B cell (primary cell): ENCODE results near the gene FAM3D. TPM values are rescaled to one million over a fixed set of nuclear protein-coding genes. Genes with fewer than 3 reads are reported as not detected.

Source experiments
- ATAC-seq: fragments of 200-7000 bp; cut with Tn5 transposase; one replicate; pipeline ENCODE4 v1.10.0; 2021; ENCODE audit warnings: low read depth, mild to moderate bottlenecking, moderate number of reproducible peaks, moderate library complexity
- CTCF ChIA-PET: fragments of 350-600 bp; sonication (Branson Sonifier 250); formaldehyde crosslinking; loops from one replicate; lab custom pipeline; 2021; ENCODE audit warnings: antibody characterized with exemption, inconsistent platforms; lab: Charles Lee
- POLR2A ChIA-PET: fragments of 350-600 bp; sonication (Branson Sonifier 250); formaldehyde crosslinking; loops from one replicate; lab custom pipeline; 2021; ENCODE audit warnings: antibody characterized with exemption; lab: Charles Lee
- DNase-seq: peaks from one replicate; pipeline ENCODE4 v3.0.0; 2013
- H2AFZ ChIP-seq: 2 replicates; pipeline ENCODE4 v1.6.1; 2012; ENCODE audit warnings: mild to moderate bottlenecking, low read depth, low read length; ENCODE audit not compliant: insufficient read depth, poor library complexity, severe bottlenecking
- H3K27ac ChIP-seq, 2 donors: 1 replicate in 1 of 2; 2 replicates in 1 of 2; pipeline ENCODE4 v1.5.1; 2012 to 2013; ENCODE audit warnings: low read length in 2 of 2, mild to moderate bottlenecking in 2 of 2, moderate library complexity in 1 of 2
- H3K27me3 ChIP-seq, 4 experiments: fragments of 200-600 bp in 1 of 4; sonication (generic) in 1 of 4; replicated peaks in 1 of 4; 1 replicate in 2 of 4; 2 replicates in 2 of 4; pipeline versions ENCODE4 v1.6.1 to v1.7.0; 2013 to 2016; ENCODE audit warnings: low read length in 3 of 4, mild to moderate bottlenecking in 2 of 4, mixed read lengths in 1 of 4, moderate library complexity in 1 of 4; ENCODE audit not compliant: insufficient read depth in 4 of 4, control insufficient read depth in 3 of 4; ENCODE audit errors: control extremely low read depth in 1 of 4
- H3K36me3 ChIP-seq, 2 experiments: replicated peaks in 1 of 2; 1 replicate in 1 of 2; 2 replicates in 1 of 2; pipeline versions ENCODE4 v1.6.1 to v1.7.1; 2013; ENCODE audit warnings: low read length in 1 of 2; ENCODE audit not compliant: insufficient read depth in 2 of 2, control insufficient read depth in 1 of 2; ENCODE audit errors: control extremely low read depth in 1 of 2, extremely low read depth in 1 of 2
- H3K4me1 ChIP-seq, 2 donors: fragments of 200-600 bp in 1 of 2; sonication (generic) in 1 of 2; 1 replicate in 1 of 2; 2 replicates in 1 of 2; pipeline versions ENCODE4 v1.5.1 to v1.6.1; 2013 to 2017; ENCODE audit warnings: low read length in 2 of 2; ENCODE audit not compliant: control insufficient read depth in 2 of 2, insufficient read depth in 2 of 2
- H3K4me2 ChIP-seq: replicated peaks from 2 replicates; pipeline ENCODE3; 2012; ENCODE audit warnings: mild to moderate bottlenecking, low read depth, low read length; ENCODE audit not compliant: poor library complexity, severe bottlenecking
- H3K4me3 ChIP-seq, 5 experiments: fragments of 200-600 bp in 1 of 5; sonication (generic) in 1 of 5; 1 replicate in 3 of 5; 2 replicates in 2 of 5; pipeline versions ENCODE4 v1.5.1 to v1.7.0; 2011 to 2016; ENCODE audit warnings: low read length in 4 of 5, mild to moderate bottlenecking in 4 of 5, low read depth in 2 of 5, control low read depth in 1 of 5, moderate library complexity in 1 of 5; ENCODE audit not compliant: insufficient read depth in 1 of 5; ENCODE audit errors: control extremely low read depth in 1 of 5, extremely low read depth in 1 of 5
- H3K79me2 ChIP-seq: fragments of 200-600 bp; sonication (generic); one replicate; pipeline ENCODE4 v1.6.0; 2016; ENCODE audit warnings: low read length; ENCODE audit not compliant: control insufficient read depth, insufficient read depth
- H3K9ac ChIP-seq: fragments of 200-600 bp; sonication (generic); 2 replicates; pipeline ENCODE4 v1.6.1; 2017; ENCODE audit warnings: mild to moderate bottlenecking, low read length, moderate library complexity
- H3K9me3 ChIP-seq, 3 donors: one replicate each; pipeline versions ENCODE4 v1.6.1 to v1.7.1; 2013; ENCODE audit warnings: low read length in 2 of 3; ENCODE audit not compliant: control insufficient read depth in 2 of 3, insufficient read depth in 1 of 3; ENCODE audit errors: control extremely low read depth in 1 of 3
- H4K20me1 ChIP-seq: 2 replicates; pipeline ENCODE4 v1.6.0; 2012; ENCODE audit warnings: mild to moderate bottlenecking, low read length; ENCODE audit not compliant: insufficient read depth, control insufficient read depth, poor library complexity, severe bottlenecking
- H3K27ac Mint-ChIP-seq: one replicate; pipeline ENCODE4 v1.8.0; 2021; ENCODE audit warnings: mixed read lengths
- H3K27me3 Mint-ChIP-seq: one replicate; pipeline ENCODE4 v1.8.0; 2021; ENCODE audit warnings: mixed read lengths
- H3K4me1 Mint-ChIP-seq: one replicate; pipeline ENCODE4 v1.8.0; 2021; ENCODE audit warnings: mixed read lengths
- H3K4me3 Mint-ChIP-seq: one replicate; pipeline ENCODE4 v1.8.0; 2021; ENCODE audit warnings: mixed read lengths
- H3K9me3 Mint-ChIP-seq: one replicate; pipeline ENCODE4 v1.8.0; 2022; ENCODE audit warnings: mixed read lengths; ENCODE audit not compliant: insufficient read depth
- EZH2 ChIP-seq: IDR thresholded peaks from 2 replicates; pipeline ENCODE4 v1.6.1; 2012; ENCODE audit warnings: borderline replicate concordance, low read depth, mild to moderate bottlenecking, moderate library complexity, low read length; ENCODE audit not compliant: insufficient read depth, poor library complexity, severe bottlenecking
- WGBS: methylation state at CpG from one replicate; pipeline ENCODE4 v1.1.5; 2013; ENCODE audit warnings: missing lambda C conversion rate; ENCODE audit not compliant: insufficient coverage; 5-methylcytosine and 5-hydroxymethylcytosine counted together
- intact Hi-C: fragments of 100-400 bp; cut with micrococcal nuclease; formaldehyde crosslinking; loops from one replicate; pipeline ENCODE4 v1.10.0; 2022
- polyA plus RNA-seq: library from polyadenylated mRNA; depleted of rRNA; stranded (reverse); fragments of >200 nt; gene quantifications from 2 replicates; pipeline ENCODE4 v1.2.3, GENCODE V29; 2012
- total RNA-seq, 2 donors: library from RNA; stranded (reverse); fragments of 120-200 nt in 1 of 2; gene quantifications; 1 replicate in 1 of 2; 2 replicates in 1 of 2; pipeline versions ENCODE4 v1.2.3 to v1.2.4, GENCODE V29; 2013 to 2022
- TF ChIP-seq, protein P1 (sequence below): fragments of 200-600 bp; IDR thresholded peaks from one replicate; pipeline ENCODE4 v1.8.0; 2022; ENCODE audit warnings: antibody characterized with exemption, mild to moderate bottlenecking

FAM3D gene
- total and polyA plus RNA-seq, 2 donors (not counting 1 experiment from before 2014, with no cell fraction given), result not detected

GRCh38 chr3:58647381-58648141 is 19.0 kb downstream of the FAM3D start:
- DNase-seq (no peak), ATAC-seq (no peak)
- Mint-ChIP-seq H3K27me3 (peaks cover 4% of the 10 kb centered on the region), H3K27ac (no peak overlapping the region), H3K9me3 (peaks cover 3% of the 10 kb centered on the region), H3K4me3 (no peak overlapping the region), H3K4me1 (no peaks in the 10 kb centered on the region)
- H3K9ac ChIP-seq, result no peak overlapping the region
- no peak overlapping the region for H3K27ac ChIP-seq
- no peak overlapping the region for H2AFZ ChIP-seq
- 64% methylated on average over 3 of the region's 3 CpGs for WGBS
- CTCF ChIA-PET, result no interaction called here
- no peak overlapping the region for H3K4me3 ChIP-seq
- H3K79me2 ChIP-seq, result no peaks in the 10 kb centered on the region
- intact Hi-C loops, result no loop called here
- no peaks in the 10 kb centered on the region for H3K4me1 ChIP-seq
- no peaks in the 10 kb centered on the region for H3K27me3 ChIP-seq
- no peaks in the 10 kb centered on the region for H4K20me1 ChIP-seq
- peaks cover 0 to 8% (median 0%) of the 10 kb centered on the region in 3 donors for H3K9me3 ChIP-seq
- H3K4me2 ChIP-seq, result no peak overlapping the region
- H3K36me3 ChIP-seq, result no peaks in the 10 kb centered on the region
- TF ChIP-seq EZH2, result no peak
- TF ChIP-seq, protein P1, sequence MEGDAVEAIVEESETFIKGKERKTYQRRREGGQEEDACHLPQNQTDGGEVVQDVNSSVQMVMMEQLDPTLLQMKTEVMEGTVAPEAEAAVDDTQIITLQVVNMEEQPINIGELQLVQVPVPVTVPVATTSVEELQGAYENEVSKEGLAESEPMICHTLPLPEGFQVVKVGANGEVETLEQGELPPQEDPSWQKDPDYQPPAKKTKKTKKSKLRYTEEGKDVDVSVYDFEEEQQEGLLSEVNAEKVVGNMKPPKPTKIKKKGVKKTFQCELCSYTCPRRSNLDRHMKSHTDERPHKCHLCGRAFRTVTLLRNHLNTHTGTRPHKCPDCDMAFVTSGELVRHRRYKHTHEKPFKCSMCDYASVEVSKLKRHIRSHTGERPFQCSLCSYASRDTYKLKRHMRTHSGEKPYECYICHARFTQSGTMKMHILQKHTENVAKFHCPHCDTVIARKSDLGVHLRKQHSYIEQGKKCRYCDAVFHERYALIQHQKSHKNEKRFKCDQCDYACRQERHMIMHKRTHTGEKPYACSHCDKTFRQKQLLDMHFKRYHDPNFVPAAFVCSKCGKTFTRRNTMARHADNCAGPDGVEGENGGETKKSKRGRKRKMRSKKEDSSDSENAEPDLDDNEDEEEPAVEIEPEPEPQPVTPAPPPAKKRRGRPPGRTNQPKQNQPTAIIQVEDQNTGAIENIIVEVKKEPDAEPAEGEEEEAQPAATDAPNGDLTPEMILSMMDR, result no peak
- POLR2A ChIA-PET, result no interaction called here

GRCh38 chr3:58646503-58646902 is 20.1 kb downstream of the FAM3D start:
- H3K4me1 Mint-ChIP-seq, result no peaks in the 10 kb centered on the region
- intact Hi-C loops, result no loop called here
- no peak overlapping the region for H3K27ac Mint-ChIP-seq
- H4K20me1 ChIP-seq, result no peaks in the 10 kb centered on the region
- no peak for DNase-seq
- H3K9ac ChIP-seq, result no peak overlapping the region
- H3K4me1 ChIP-seq, result no peaks in the 10 kb centered on the region
- peaks cover 4% of the 10 kb centered on the region for H3K27me3 Mint-ChIP-seq
- no peaks in the 10 kb centered on the region for H3K36me3 ChIP-seq
- ChIA-PET CTCF (no interaction called here), POLR2A (no interaction called here)
- H3K27me3 ChIP-seq, result no peaks in the 10 kb centered on the region
- peaks cover 3% of the 10 kb centered on the region for H3K9me3 Mint-ChIP-seq
- no peak for ATAC-seq
- H3K27ac ChIP-seq, result no peak overlapping the region
- WGBS, result 100% methylated on average over 3 of the region's 3 CpGs
- TF ChIP-seq EZH2, result no peak
- TF ChIP-seq, protein P1, result no peak
- peaks cover 0 to 8% (median 0%) of the 10 kb centered on the region in 3 donors for H3K9me3 ChIP-seq
- no peak overlapping the region for H3K4me2 ChIP-seq
- no peak overlapping the region for H3K4me3 ChIP-seq
- H2AFZ ChIP-seq, result no peak overlapping the region
- no peak overlapping the region for H3K4me3 Mint-ChIP-seq
- no peaks in the 10 kb centered on the region for H3K79me2 ChIP-seq
